HL-60 (cell line): ENCODE data around the gene PGD.
"Not testable (repeated sequence)": the region's sequence is repeated elsewhere in the genome, so short reads cannot be mapped to it uniquely, and the experiment has no call there.

Experiments
- DNase-seq, 2 experiments: peaks; one replicate each; pipeline ENCODE4 v3.0.0-alpha.2; 2010 to 2020; ENCODE audit warnings: low read depth in 1 of 2, low spot score in 1 of 2
- H3K27ac ChIP-seq: fragments of 250-450 bp; sonication (Bioruptor Pico); replicated peaks from 2 replicates; pipeline ENCODE4 v1.5.1; 2020; ENCODE audit warnings: mild to moderate bottlenecking, moderate library complexity
- H3K27me3 ChIP-seq: fragments of 250-450 bp; sonication (Bioruptor Pico); 2 replicates; pipeline ENCODE4 v1.5.1; 2021; ENCODE audit warnings: mild to moderate bottlenecking, moderate library complexity; ENCODE audit not compliant: insufficient read depth, poor library complexity, severe bottlenecking
- H3K4me3 ChIP-seq: replicated peaks from 2 replicates; pipeline ENCODE4 v1.5.1; 2011; ENCODE audit warnings: mild to moderate bottlenecking, control low read depth, low read length; ENCODE audit not compliant: insufficient read depth
- CTCF ChIP-seq: IDR thresholded peaks from one replicate; pipeline ENCODE4 v1.5.1; 2011; ENCODE audit warnings: low read length, control low read depth, inconsistent platforms; ENCODE audit not compliant: insufficient read depth
- GABPA ChIP-seq: IDR thresholded peaks from 2 replicates; pipeline ENCODE4 v1.6.1; 2012; ENCODE audit warnings: low read depth
- POLR2AphosphoS5 ChIP-seq: IDR thresholded peaks from 2 replicates; pipeline ENCODE4 v1.6.1; 2012; ENCODE audit warnings: low read depth
- SPI1 ChIP-seq: IDR thresholded peaks from 2 replicates; pipeline ENCODE4 v1.6.1; 2012; ENCODE audit warnings: low read depth, mild to moderate bottlenecking, borderline replicate concordance
- TF ChIP-seq, protein P1 (sequence below): IDR thresholded peaks from 2 replicates; pipeline ENCODE4 v1.6.1; 2012; ENCODE audit warnings: low read depth; ENCODE audit not compliant: insufficient replicate concordance

Gene PGD

GRCh38 chr1:10424034-10424433 is 25.2 kb downstream of the PGD start:
- DNase-seq: no peak
- no peak overlapping the region for H3K27ac ChIP-seq
- H3K27me3 ChIP-seq: no peaks in the 10 kb centered on the region

DNA sequence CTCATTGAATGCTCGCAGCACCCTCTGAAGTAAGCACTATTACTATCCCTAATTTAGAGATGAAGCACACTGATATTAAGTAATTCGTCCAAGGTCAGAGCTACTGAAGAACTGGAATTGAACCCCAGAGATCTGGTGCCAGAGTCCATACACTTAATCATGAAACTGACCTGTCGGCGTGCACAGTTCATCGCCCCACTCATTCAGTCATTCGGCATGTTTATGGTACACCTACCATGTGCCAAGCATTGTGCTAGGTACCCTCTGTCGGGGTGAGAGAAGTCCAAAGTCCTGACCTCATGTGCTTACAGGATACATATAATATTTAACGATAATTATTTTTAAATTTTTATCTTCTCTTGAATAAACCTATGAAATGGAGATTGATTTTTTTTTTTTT is 25.8 kb downstream of the PGD start:
- H3K27me3 ChIP-seq: no peaks in the 10 kb centered on the region
- no peak for DNase-seq
- no peak overlapping the region for H3K27ac ChIP-seq
- TF ChIP-seq SPI1: no peak
- TF ChIP-seq GABPA: no peak
- TF ChIP-seq, protein P1, sequence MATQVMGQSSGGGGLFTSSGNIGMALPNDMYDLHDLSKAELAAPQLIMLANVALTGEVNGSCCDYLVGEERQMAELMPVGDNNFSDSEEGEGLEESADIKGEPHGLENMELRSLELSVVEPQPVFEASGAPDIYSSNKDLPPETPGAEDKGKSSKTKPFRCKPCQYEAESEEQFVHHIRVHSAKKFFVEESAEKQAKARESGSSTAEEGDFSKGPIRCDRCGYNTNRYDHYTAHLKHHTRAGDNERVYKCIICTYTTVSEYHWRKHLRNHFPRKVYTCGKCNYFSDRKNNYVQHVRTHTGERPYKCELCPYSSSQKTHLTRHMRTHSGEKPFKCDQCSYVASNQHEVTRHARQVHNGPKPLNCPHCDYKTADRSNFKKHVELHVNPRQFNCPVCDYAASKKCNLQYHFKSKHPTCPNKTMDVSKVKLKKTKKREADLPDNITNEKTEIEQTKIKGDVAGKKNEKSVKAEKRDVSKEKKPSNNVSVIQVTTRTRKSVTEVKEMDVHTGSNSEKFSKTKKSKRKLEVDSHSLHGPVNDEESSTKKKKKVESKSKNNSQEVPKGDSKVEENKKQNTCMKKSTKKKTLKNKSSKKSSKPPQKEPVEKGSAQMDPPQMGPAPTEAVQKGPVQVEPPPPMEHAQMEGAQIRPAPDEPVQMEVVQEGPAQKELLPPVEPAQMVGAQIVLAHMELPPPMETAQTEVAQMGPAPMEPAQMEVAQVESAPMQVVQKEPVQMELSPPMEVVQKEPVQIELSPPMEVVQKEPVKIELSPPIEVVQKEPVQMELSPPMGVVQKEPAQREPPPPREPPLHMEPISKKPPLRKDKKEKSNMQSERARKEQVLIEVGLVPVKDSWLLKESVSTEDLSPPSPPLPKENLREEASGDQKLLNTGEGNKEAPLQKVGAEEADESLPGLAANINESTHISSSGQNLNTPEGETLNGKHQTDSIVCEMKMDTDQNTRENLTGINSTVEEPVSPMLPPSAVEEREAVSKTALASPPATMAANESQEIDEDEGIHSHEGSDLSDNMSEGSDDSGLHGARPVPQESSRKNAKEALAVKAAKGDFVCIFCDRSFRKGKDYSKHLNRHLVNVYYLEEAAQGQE: no peak
- TF ChIP-seq CTCF: no peak
- TF ChIP-seq POLR2AphosphoS5: no peak
- no peak overlapping the region for H3K4me3 ChIP-seq

More at GRCh38 chr1:10424034-10424433, 25.2 kb downstream of the PGD start:
- TF ChIP-seq, protein P1: no peak
- TF ChIP-seq SPI1 (no peak), POLR2AphosphoS5 (no peak), CTCF (no peak), GABPA (no peak)
- no peak overlapping the region for H3K4me3 ChIP-seq

DNA sequence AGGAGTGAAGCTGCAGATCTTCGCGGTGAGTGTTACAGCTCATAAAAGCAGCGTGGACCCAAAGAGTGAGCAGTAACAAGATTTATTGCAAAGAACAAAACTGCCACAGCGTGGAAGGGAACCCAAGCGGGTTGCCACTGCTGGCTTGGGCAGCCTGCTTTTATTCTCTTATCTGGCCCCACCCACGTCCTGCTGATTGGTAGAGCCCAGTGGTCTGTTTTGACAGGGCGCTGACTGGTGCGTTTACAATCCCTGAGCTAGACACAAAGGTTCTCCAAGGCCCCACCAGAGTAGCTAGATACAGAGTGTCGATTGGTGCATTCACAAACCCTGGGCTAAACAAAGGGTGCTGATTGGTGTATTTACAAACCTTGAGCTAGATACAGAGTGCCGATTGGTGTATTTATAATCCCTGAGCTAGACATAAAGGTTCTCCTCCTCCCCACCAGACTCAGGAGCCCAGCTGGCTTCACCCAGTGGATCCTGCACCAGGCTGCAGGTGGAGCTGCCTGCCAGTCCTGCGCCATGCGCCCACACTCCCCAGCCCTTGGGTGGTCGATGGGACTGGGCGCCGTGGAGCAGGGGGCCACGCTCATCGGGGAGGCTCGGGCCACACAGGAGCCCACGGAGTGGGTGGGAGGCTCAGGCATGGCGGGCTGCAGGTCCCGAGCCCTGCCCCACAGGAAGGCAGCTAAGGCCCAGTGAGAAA is 27.1 kb downstream of the PGD start:
- DNase-seq, H3K27ac ChIP-seq, H3K27me3 ChIP-seq, H3K4me3 ChIP-seq: not testable (repeated sequence)

DNA sequence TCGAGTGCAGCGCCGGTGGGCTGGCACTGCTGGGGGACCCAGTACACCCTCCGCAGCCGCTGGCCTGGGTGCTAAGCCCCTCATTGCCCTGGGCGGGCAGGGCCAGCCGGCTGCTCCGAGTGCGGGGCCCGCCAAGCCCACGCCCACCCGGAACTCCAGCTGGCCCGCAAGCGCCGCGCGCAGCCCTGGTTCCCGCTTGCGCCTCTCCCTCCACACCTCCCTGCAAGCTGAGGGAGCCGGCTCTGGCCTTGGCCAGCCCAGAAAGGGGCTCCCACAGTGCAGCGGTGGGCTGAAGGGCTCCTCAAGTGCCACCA is 27.6 kb downstream of the PGD start:
- not testable (repeated sequence) for H3K27me3 ChIP-seq, H3K4me3 ChIP-seq, DNase-seq
- peak overlapping the region; percentile 80 for H3K27ac ChIP-seq

GRCh38 chr1:10428984-10429383 is 30.1 kb downstream of the PGD start:
- Histone ChIP-seq H3K27ac (no peak overlapping the region), H3K27me3 (no peaks in the 10 kb centered on the region), H3K4me3 (no peak overlapping the region)
- no peak for DNase-seq
- TF ChIP-seq, protein P1: no peak
- TF ChIP-seq SPI1 (no peak), POLR2AphosphoS5 (no peak), CTCF (no peak), GABPA (no peak)
